ENCODE results near the gene EPS15.
"Not testable (repeated sequence)": the region's sequence is repeated elsewhere in the genome, so short reads cannot be mapped to it uniquely, and the experiment has no call there.

Gene EPS15

DNA sequence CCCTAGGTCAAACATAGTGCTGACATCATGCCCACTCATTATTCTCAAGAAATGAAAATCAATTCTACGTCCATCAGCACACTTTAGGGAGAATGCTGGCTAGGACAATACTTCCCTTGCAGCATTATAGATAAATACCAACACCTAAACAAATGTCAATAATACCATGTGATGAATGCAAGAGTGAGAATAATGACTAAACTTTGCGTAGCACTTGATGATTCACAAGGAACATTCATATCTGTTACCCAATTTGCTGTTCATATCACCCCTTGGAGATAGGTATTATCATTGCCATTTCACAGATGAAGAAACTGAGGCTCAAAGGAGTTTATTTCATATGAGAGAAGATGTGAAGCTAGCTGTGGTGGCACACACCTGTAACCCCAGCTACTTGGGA, 24.8 kb upstream of the EPS15 start:
- no peak for DNase-seq

DNA sequence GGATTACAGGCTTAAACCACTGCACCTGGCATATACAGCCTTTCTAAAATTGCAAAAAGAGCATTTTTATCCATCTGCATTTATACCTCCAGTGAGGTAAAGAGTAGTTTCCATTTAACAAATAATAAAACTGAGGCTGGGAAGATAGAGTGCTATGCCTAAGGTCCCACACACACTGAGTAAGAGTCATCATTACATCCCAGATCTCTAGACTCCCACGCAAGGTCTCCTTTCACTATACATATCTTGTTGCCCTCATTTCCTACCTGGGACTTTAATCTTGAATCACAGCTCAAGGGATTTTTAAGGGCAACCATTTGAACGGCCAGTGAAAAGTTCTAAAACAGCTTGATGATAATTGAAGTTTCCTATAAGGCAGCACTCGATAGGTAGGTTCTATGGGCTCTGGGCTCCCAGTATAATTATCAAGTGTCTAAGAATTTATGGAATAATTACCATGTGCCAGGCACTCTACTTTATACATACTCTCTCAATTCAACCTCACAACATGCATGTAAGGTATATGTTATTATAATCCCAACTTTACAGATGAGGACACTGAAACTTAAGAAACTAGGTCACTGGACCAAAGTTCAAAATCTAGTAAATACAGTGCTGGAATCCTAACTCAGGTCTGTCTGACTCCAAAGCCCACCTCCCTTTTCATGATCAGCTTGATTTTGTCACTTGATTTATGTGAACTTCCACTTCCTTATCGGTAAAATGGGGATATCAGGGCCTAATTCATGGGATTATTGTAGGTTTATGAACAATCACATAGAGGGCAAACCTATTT, 23.3 kb upstream of the EPS15 start:
- no peak for DNase-seq

DNA sequence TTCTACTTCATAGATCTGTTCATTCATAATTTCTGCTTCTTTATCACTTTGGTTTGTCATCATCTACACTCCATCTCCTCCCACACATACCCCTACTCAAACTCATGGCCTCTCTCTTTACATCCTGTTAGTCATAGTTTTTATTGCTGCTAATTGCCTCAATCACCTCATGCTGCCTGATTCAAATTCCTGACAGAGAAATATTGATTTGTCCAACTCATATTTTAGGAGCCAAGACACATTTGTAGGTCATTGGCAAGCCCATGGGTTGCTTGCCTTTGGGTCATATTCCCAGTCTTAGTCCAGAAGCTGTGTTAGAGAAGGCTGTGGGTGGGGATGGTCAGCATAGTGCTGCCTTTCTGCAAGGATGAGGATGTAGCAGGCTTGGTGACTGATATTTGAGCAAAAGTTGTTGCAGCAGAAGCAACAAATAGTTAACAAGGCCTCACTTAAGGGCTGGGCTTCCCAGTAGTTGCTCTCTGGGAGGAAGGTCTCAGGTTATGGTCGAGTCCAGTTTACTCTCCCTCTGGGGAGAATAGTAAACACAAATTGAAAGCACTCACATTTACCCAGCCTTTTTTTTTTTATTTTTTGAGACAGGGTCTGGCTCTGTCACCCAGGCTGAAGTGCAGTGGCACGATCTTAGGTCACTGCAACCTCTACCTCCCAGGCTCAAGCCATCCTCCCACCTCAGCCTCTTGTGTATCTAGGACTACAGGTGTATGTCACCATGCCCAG, 22.4 kb upstream of the EPS15 start:
- DNase-seq, result no peak

DNA sequence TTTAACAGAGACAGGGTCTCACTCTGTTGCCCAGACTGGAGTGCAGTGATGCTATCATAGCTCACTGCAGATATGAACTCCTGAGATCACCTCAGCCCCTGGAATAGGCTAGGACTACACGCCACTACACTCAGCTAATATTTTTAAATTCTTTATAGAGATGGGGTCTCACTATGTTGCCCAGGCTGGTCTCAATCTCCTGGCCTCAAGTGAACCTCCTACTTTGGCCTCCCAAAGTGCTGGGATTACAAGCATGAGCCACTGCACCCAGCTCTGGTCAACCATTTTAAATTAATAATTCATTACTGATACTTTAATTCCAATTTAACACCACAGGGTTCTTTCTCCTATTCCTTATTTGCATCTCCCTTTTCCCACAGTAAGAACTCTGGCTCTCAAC, 18.5 kb upstream of the EPS15 start:
- DNase-seq, result no peak

DNA sequence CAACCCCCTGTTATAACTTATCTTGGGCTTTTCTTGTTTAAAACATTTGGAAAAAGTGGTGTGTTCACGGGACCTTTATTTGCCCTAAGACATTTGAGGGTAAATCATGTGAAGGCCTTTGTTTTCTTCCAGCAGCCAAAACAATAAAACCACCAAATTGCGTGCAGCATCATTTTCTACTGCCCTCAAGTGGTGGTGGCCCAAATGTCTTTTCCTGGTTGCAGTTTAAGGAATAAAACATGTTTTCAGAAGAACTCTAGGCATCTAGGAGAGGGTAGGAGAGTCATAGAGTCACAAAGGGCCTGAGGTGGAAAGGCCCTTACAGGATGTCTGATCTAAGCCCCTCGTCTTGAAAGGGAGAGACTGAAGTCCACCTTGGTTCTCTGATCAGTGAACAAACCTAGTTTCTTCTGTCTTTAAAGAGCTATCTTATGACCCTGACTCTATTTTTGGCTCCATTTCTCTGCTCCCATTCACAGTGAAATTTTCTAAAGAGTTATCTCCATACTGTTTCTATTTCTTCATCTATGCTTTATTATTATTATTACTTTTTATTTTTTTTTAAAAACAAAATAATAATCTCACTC, 16.0 kb upstream of the EPS15 start:
- peak in 45 of 58 donors; percentile 1 to 80 (median 44) for DNase-seq

DNA sequence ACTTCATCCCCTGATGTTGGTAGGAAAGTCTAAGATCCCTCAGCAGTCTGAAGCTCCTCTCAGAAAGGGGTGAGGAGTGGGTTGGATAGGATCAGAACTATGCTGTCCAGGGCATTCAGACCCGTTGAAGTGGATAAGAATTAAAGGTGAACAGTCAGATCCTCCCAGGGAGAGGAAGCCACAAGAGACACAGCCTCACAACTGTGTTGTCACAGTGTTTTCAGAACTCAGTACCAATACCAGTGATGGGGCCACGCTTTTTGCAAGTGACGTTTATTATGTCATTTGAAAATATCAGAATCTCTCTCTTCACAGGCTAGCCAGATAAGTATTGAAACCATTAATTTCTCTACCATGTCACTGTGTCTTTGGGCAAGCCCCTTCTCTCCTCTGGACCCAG, 15.4 kb upstream of the EPS15 start:
- peak in 2 of 58 donors; percentile 22 to 23 for DNase-seq

DNA sequence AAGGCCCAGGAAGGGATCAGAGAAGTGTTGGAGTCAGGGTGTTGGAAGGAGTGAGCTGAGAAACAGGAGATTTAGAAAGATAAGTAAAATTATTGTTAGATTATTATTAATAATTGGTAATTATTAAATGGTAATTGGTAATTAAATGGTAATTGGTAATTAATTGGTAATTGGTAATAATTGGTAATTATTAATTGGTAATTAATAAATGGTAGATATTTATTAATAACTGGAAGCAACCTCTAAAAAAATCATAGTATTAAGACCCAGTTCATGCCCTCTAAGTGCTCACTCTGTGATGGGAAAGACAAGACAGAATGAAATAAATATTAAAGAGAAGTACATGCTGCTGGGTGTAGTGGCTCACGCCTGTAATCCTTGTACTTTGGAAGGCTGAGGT, 13.8 kb upstream of the EPS15 start:
- no peak for DNase-seq

DNA sequence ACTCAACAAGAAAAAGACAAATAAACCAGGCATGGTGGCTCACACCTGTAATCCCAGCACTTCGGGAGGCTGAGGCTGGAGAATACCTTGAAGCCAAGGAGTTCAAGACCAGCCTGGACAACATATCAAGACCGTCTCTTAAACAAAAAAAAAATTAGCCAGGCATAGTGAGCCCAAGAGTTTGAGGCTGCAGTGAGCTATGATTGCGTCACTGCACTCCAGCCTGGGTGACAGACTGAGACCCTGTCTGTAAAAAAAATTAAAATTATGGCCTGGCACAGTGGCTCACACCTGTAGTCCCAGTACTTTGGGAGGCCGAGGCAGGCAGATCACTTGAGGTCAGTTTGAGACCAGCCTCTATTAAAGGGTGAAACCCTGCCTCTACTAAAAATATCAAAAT, 11.4 kb upstream of the EPS15 start:
- not testable (repeated sequence) for DNase-seq

DNA sequence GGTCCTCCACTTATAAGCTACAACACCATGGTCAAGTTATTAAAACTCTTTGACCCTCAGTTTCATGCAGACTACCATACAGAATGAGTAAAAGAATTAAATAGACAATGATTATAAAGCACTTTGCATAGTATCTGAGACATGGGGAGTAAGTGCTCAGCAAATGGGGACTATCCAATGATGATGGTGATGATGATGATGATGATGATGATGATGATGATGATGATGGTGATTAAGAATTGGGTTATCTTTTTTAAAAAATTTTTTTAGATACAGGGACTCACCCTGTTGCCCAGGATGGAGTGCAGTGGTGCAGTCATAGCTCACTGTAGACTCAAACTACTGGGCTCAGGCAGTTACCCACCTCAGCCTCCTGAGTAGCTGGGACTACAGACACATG, 8.1 kb upstream of the EPS15 start:
- DNase-seq, result no peak

DNA sequence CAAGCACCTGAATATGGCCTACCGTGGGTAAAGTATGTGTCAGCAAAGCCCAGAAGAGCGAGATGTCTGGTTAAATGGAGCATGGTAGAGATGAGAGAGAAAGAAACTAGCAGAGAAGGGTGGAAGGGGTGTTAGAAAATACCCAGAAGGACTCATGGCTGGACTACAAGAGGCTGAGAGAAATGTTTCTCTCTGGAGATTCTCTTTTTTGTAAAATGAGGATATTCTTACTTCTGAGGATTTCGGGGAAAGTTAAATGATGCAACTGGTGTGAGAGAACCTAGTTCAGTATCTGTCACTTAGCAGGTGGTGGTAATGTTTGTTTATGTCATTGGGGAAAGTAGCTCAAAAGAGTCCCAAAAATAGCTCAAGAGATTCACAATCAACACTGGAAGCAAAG, 7.2 kb upstream of the EPS15 start:
- DNase-seq, result no peak

DNA sequence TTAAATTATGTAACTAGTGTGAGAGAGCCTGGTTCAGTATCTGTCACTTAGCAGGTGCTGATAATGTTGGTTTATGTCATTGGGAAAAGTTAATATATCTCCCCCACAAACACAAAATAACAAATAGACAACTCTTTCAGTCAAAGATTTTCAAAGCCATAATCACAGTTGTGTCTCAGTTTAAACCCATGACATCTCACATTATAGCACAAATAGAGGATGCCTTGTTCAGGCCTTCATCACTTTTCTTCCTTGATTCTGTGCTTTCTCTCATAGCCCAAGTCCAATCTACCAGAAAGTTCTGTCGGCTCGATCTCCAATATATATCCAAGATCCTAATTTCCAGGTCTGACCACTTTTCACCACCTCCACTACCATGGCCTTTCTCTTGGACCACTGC, 6.2 kb upstream of the EPS15 start:
- peak in 1 of 58 donors; percentile 18 for DNase-seq

DNA sequence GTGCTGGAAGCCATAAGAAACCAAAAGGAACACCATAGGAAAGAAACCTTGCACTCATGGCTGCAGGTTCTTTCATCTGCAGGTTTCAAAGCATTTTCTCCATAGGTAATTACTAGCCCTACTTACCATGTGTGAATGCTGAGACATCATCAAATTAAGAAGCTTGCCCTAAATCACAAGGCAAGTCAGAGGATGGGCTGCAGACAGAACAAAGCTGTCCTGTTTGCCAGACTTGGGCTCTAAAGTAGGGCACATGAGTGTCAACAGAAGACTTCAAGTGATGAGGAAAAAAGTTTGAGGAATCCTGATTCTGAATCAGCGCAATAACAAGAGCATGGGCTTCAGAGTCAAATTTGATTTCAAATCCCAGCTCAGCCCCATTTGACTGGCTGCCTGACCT, 5.8 kb upstream of the EPS15 start:
- peak in 2 of 58 donors; percentile 6 to 7 for DNase-seq

DNA sequence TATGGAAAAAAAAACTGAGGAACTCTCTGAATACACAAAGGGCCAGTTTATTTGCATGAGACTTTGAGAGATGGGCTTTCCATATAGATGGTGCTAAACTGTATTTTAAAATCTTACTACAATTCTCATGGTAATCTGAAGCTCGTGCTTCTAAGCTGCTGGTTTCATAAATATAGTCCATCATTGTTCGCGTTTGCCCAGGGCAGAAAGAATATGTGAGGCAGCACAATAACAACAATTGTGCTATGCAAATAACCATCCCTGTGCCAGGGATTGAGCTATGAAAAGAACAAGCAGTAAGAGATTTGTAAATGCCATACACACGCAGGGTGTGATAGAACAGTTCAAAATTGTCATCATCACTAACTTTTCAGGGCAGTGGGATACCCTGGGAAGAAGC, 4.9 kb upstream of the EPS15 start:
- peak in 16 of 58 donors; percentile 9 to 81 (median 22) for DNase-seq

DNA sequence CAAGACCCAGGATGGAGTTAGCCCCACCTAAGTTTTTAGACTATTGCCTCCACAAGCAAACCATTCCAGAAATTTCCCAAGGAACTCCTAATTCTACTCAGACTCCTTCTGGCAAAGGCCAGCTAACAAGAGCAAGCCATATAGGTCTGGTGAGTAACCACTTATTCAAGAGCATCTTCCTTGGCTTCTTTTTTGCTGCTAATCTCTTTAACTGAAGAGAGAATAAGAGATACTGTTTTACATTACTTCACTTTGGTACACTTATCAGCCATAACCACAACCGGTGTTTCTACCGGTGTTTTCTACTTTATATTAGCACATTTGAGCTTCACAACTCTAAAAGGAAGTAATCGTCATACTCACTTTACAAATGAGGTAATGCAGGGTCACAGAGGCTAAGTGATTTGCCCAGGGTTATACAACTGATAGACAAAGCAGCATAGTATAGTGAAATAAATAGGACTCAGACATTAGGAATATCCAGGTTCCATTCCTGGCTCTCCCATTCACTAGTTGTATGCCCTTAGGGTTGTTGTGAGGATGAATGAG, 1.7 kb upstream of the EPS15 start:
- no peak for DNase-seq

DNA sequence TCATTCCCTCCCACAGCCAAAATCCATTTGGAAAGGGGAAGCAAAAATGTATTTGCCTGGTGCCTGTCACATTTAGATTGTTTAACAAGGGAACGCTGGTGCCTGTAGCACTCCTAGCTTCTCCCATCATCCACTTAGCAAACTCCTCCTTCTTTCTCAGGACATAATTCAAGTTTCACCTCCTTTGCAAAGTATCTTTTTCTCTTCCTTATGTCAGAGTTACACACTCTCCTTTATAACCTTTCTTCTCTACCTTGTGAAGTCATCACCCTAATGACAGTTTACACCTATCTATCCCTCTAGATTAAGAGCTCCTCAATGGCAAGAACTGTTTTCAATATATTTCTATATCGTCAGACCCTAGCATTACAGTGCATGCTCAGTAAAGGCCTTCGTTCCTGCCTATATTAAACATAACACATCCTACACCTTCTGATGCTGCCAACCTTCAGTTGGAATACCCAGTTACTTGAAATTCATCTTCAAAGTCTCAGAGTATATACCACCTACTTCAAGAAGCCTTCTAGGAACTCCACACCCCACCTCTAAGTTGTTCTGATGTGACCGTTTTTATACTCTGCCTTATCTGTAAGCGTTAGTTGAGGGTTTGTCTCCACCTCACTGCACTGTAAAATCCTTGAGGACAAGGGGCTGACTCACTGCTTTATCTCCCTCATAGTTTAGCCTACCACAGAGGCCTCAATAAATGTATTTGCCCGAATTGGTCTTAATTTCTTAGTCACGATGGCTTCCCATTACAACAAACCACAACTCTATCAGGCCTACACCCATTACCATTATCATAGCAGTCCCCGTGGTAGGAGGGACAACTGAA, 1.0 kb upstream of the EPS15 start:
- DNase-seq, result no peak

DNA sequence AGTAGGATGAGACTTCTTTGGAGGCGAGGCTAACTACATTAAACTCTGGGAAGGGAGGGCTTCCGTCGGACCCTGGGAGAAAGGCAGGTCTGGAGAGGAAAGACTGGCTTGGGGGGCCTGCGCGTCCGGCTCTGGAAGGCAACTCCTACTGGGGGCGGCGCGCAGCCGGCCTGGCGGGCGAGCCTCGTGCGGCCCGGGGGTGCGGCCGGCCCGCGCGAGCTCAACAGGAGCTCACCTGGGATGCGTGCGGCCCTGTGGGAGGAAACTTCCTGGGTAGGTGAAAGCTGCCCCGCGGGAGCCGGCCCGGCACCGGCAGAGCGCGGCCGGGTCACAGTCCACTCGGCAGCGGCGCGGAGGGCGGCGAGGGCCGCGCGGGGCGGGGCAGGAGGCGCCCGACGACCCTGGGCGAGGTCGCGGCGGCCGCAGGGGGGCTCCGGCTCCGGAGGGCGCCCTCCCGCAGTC, 449 bp downstream of the EPS15 start:
- DNase-seq, result peak in 14 of 58 donors; percentile 5 to 58 (median 42)

DNA sequence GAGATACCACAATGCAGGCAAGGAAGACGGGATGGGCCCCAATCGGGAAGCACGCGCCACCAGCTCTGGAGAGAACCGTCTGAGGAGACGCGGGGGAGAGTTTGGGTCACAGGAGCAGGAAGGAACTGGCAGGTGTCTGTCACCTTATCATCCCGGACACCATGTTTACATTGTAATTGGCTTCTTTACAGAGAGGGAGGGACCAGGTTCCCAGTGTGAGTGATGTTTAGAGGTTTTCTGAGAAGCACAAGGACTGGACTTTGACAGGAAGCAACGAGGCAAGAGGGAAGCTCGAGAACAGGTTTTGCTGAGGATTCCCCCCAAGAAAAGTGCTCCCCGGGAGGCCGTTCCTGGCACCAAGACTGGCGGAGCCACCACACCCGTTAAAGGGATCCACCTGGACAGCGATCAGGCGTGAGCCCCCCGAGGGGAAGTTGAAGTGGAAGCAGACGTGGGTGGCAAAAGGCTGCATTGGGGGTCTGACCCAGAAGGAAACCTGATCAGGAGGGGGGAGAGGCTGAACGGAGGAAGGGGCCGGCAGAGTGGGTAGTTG, 957 bp downstream of the EPS15 start:
- DNase-seq, result peak in 27 of 58 donors; percentile 12 to 61 (median 37)

DNA sequence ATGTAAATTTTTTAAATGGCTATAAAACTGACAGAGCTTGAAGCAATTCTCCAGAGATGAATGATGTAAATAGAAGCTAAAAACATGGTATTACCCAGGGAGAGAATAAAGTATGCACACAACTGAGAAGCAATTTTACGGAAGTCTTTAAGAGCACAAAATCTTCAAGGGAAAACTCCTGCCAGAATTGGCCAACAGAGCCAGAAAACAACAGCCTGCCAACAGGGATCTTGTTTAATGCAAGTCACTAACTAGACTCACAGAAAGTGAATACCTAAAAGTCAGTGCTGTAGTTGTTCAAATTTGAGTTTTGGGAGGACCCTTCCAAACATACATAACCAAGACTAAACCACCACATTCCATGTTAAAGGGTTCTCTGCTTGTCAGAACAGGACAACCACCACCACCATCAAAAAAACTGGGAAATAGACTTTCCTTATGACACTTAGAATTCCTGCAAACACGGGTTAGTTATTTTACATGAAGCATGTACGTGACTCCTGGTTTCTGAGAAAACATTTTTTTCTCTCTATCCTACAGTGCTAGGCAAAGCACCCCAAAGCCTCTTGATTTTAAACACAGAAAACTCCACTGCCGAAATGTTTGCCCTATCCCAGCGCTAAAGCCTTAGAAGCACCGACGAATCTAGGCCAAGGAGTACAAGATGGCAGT, 1.6 kb downstream of the EPS15 start:
- DNase-seq, result peak in 11 of 58 donors; percentile 2 to 48 (median 19)

DNA sequence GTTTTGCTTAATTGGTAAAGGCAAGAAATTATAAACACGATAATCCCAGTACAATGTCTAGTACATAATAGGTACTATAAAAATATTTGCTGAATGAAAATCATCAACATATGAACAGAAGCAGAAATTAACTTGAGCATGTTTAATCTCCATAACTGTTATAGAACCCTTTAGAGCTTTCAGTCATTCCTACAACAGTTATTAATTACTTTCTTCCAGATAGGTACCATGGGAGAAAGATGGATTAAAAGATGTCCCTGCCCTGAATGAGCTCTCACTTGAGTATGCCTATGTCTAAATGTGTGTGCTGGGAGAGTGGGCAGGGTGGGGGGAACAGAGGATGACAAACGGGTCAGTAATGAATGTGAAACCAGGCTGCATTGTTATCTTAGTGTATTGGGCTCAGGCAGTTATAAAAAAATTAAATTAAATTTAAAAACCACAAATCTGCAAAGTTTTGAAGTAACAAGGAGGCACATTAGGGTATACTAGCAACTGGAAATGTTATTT, 2.4 kb downstream of the EPS15 start:
- DNase-seq, result no peak
